ENCODE data around the gene CCL23.
"Not testable (repeated sequence)": the region's sequence is repeated elsewhere in the genome, so short reads cannot be mapped to it uniquely, and the experiment has no call there.

CCL23 gene

DNA sequence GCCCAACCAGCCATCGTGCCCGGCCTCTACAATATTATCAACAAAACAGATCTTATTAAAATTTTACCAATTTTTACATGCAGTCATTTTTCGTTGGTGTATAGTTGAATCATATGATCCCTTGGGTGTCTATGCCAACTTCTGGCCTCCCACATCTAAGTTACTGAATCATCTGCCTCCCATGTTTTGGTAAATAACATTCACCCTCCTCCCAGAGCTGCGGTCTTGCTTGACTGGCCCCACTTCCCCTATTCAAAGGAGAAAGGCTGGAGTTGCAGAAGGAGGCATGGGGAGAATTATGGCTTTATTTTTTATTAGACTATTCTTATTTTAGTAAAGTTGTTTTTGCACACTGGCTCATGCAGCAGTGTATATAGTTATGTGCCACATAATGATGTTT lies 18.5 kb upstream of the CCL23 start:
- H3K27me3 ChIP-seq (ENCODE audit: control insufficient read depth in 1 of 2, insufficient read depth in 2 of 2, low read length in 2 of 2) = no peaks in the 10 kb centered on the region
- peaks cover 17 to 37% of the 10 kb centered on the region in 2 donors for H3K4me1 ChIP-seq (ENCODE audit: control insufficient read depth in 1 of 2, insufficient read depth in 2 of 2, low read length in 2 of 2)
- no peak overlapping the region for H3K4me3 ChIP-seq (ENCODE audit: low read depth in 1 of 2, low read length in 2 of 2)
- H3K27ac ChIP-seq (ENCODE audit: low read depth, low read length) = no peak overlapping the region
- H3K36me3 ChIP-seq (ENCODE audit: control insufficient read depth in 1 of 2, insufficient read depth in 2 of 2, low read length in 2 of 2) = no peaks in the 10 kb centered on the region
- no peaks in the 10 kb centered on the region for H3K9me3 ChIP-seq (ENCODE audit: control insufficient read depth in 1 of 2, low read length in 2 of 2)
- H3K9ac ChIP-seq (ENCODE audit: low read depth in 1 of 2, low read length in 2 of 2) = no peak overlapping the region

GRCh38 chr17:36034127-36034526 lies 16.4 kb upstream of the CCL23 start:
- Histone ChIP-seq H3K9ac (ENCODE audit: low read depth in 1 of 2, low read length in 2 of 2) (no peak overlapping the region), H3K27ac (ENCODE audit: low read depth, low read length) (no peak overlapping the region), H3K9me3 (ENCODE audit: control insufficient read depth in 1 of 2, low read length in 2 of 2) (no peaks in the 10 kb centered on the region), H3K4me1 (ENCODE audit: control insufficient read depth in 1 of 2, insufficient read depth in 2 of 2, low read length in 2 of 2) (peaks cover 31 to 53% of the 10 kb centered on the region in 2 donors), H3K36me3 (ENCODE audit: control insufficient read depth in 1 of 2, insufficient read depth in 2 of 2, low read length in 2 of 2) (no peaks in the 10 kb centered on the region), H3K27me3 (ENCODE audit: control insufficient read depth in 1 of 2, insufficient read depth in 2 of 2, low read length in 2 of 2) (no peaks in the 10 kb centered on the region), H3K4me3 (ENCODE audit: low read depth in 1 of 2, low read length in 2 of 2) (no peak overlapping the region)

DNA sequence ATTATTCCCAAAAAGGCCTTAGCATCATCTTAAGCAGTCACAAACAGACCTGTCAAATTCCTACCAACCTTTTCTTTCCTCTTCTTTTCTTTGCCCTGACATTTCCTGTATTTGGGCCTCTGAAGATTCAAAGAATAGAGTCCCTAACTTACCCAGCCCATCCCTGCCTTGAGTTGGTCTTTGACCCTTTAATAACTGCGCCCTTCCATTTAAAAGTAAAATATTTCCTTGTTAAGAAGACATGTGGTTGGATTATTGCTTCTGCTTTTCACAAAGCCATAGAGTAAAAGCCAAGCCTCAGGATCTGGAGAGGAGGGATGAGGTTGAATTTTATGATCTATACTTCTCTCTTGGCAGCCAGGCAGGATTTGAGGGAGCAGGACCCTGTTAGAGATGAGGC lies 13.2 kb upstream of the CCL23 start:
- Histone ChIP-seq H3K9ac (ENCODE audit: low read depth in 1 of 2, low read length in 2 of 2) (no peak overlapping the region), H3K36me3 (ENCODE audit: control insufficient read depth in 1 of 2, insufficient read depth in 2 of 2, low read length in 2 of 2) (no peaks in the 10 kb centered on the region), H3K4me3 (ENCODE audit: low read depth in 1 of 2, low read length in 2 of 2) (no peak overlapping the region), H3K9me3 (ENCODE audit: control insufficient read depth in 1 of 2, low read length in 2 of 2) (no peaks in the 10 kb centered on the region), H3K4me1 (ENCODE audit: control insufficient read depth in 1 of 2, insufficient read depth in 2 of 2, low read length in 2 of 2) (peaks cover 31 to 53% of the 10 kb centered on the region in 2 donors), H3K27me3 (ENCODE audit: control insufficient read depth in 1 of 2, insufficient read depth in 2 of 2, low read length in 2 of 2) (no peaks in the 10 kb centered on the region), H3K27ac (ENCODE audit: low read depth, low read length) (no peak overlapping the region)

DNA sequence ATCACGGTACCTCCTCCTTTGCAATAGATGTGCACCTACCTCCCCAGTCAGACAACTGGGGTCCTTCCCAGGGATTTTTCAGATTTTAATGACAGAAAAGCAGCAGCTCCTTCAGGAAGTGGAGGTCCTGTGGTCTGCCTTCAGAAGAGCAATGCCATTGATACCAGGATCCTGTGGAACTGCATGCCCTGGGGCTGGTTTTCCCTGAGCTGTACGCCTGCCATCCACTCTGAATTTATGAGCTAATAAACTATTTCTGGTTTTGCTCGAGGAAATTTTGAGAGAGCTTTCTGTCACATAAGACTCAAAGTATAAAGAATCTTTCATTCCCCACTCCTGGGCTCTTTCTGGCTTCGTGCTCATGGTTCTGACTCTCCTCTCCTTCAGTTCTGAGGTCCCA lies 10.0 kb upstream of the CCL23 start:
- Histone ChIP-seq H3K9me3 (ENCODE audit: control insufficient read depth in 1 of 2, low read length in 2 of 2) (no peaks in the 10 kb centered on the region), H3K4me3 (ENCODE audit: low read depth in 1 of 2, low read length in 2 of 2) (no peak overlapping the region), H3K36me3 (ENCODE audit: control insufficient read depth in 1 of 2, insufficient read depth in 2 of 2, low read length in 2 of 2) (no peaks in the 10 kb centered on the region), H3K9ac (ENCODE audit: low read depth in 1 of 2, low read length in 2 of 2) (no peak overlapping the region), H3K27me3 (ENCODE audit: control insufficient read depth in 1 of 2, insufficient read depth in 2 of 2, low read length in 2 of 2) (no peaks in the 10 kb centered on the region), H3K27ac (ENCODE audit: low read depth, low read length) (no peak overlapping the region), H3K4me1 (ENCODE audit: control insufficient read depth in 1 of 2, insufficient read depth in 2 of 2, low read length in 2 of 2) (peaks cover 20 to 31% of the 10 kb centered on the region in 2 donors)

DNA sequence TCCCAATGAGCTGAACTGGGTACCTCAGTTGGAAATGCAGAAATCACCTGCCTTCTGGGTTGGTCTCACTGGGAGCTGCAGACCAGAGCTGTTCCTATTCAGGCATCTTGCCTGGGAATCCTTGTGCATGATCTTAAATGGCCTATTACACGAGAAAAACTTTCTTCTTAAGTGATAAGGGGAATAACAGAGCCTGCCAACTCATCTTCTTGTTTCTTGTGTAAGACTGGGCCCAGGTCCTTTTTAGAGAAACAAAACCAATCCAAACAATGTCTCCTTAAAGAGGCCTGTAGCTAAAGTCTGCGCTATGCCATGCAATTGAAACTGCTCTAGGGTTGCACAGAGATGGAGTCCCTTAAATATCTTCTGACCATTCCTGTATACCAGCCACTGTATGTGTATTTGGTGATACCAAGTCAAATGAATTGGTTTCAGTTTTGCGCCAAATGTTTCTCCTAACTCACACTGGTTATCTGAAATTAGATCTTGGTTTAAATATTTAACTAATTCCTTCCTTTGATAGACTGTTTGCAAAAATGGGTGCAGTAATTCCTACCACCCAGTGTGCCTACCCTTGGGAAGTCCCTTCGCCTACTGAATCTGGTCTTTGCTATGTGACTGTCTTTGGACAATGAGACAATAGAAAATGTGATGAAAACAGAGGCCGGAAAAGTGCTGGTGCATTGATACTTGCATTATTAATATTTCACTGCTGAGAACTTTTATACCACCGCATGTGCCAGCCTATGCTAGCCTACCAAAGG lies 6.5 kb upstream of the CCL23 start:
- no peaks in the 10 kb centered on the region for H3K36me3 ChIP-seq (ENCODE audit: control insufficient read depth in 1 of 2, insufficient read depth in 2 of 2, low read length in 2 of 2)
- H3K27ac ChIP-seq (ENCODE audit: low read depth, low read length) = no peak overlapping the region
- H3K9ac ChIP-seq (ENCODE audit: low read depth in 1 of 2, low read length in 2 of 2) = no peak overlapping the region
- H3K4me3 ChIP-seq (ENCODE audit: low read depth in 1 of 2, low read length in 2 of 2) = no peak overlapping the region
- no peaks in the 10 kb centered on the region for H3K9me3 ChIP-seq (ENCODE audit: control insufficient read depth in 1 of 2, low read length in 2 of 2)
- H3K27me3 ChIP-seq (ENCODE audit: control insufficient read depth in 1 of 2, insufficient read depth in 2 of 2, low read length in 2 of 2) = no peaks in the 10 kb centered on the region
- no peaks in the 10 kb centered on the region for H3K4me1 ChIP-seq (ENCODE audit: control insufficient read depth in 1 of 2, insufficient read depth in 2 of 2, low read length in 2 of 2)

DNA sequence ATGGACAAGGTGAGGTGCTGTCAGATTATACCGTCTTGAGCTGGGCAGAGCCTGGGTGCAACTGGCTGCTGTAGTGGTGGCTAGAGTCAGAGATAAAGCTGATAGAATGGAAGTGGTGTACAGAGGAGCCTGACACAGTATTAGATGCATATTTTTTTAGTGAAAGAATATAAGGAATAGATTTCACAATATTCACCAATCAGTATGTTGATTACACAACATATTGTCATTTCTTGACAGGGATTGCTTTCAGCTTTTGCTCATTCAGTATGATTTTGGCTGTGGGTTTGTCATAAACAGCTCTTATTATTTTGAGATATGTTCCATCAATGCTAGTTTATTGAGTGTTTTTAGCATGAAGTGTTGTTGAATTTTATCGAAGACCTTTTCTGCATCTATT lies 1.7 kb upstream of the CCL23 start:
- no peak overlapping the region for H3K4me3 ChIP-seq (ENCODE audit: low read depth in 1 of 2, low read length in 2 of 2)
- H3K4me1 ChIP-seq (ENCODE audit: control insufficient read depth in 1 of 2, insufficient read depth in 2 of 2, low read length in 2 of 2) = no peaks in the 10 kb centered on the region
- no peaks in the 10 kb centered on the region for H3K36me3 ChIP-seq (ENCODE audit: control insufficient read depth in 1 of 2, insufficient read depth in 2 of 2, low read length in 2 of 2)
- no peak overlapping the region for H3K9ac ChIP-seq (ENCODE audit: low read depth in 1 of 2, low read length in 2 of 2)
- no peaks in the 10 kb centered on the region for H3K27me3 ChIP-seq (ENCODE audit: control insufficient read depth in 1 of 2, insufficient read depth in 2 of 2, low read length in 2 of 2)
- no peak overlapping the region for H3K27ac ChIP-seq (ENCODE audit: low read depth, low read length)
- H3K9me3 ChIP-seq (ENCODE audit: control insufficient read depth in 1 of 2, low read length in 2 of 2) = no peaks in the 10 kb centered on the region

- no peak overlapping the region for H3K4me3 ChIP-seq (ENCODE audit: low read depth in 1 of 2, low read length in 2 of 2)
- H3K9ac ChIP-seq (ENCODE audit: low read depth in 1 of 2, low read length in 2 of 2) = no peak overlapping the region
- no peaks in the 10 kb centered on the region for H3K36me3 ChIP-seq (ENCODE audit: control insufficient read depth in 1 of 2, insufficient read depth in 2 of 2, low read length in 2 of 2)
- no peaks in the 10 kb centered on the region for H3K4me1 ChIP-seq (ENCODE audit: control insufficient read depth in 1 of 2, insufficient read depth in 2 of 2, low read length in 2 of 2)
- no peaks in the 10 kb centered on the region for H3K27me3 ChIP-seq (ENCODE audit: control insufficient read depth in 1 of 2, insufficient read depth in 2 of 2, low read length in 2 of 2)
- no peak overlapping the region for H3K27ac ChIP-seq (ENCODE audit: low read depth, low read length)
- H3K9me3 ChIP-seq (ENCODE audit: control insufficient read depth in 1 of 2, low read length in 2 of 2) = no peaks in the 10 kb centered on the region
Observed at GRCh38 chr17:36016555-36016954, 1.2 kb downstream of the CCL23 start.

DNA sequence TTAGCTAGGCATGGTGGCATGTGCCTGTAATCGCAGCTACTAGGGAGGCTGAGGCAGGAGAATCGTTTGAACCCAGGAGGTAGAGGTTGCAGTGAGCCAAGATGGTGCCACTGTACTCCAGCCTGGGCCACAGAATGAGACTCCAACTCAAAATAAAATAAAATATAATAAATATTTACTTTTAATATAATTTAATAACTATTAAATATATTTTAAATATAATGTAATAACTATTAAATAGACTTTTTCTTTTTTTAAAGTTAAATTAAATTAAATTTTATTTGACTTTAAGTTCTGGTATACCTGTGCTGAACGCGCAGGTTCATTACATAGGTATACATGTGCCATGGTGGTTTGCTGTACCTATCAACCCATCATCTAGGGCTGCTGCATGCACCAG lies 1.9 kb downstream of the CCL23 start:
- not testable (repeated sequence) for H3K36me3 ChIP-seq (ENCODE audit: control insufficient read depth in 1 of 2, insufficient read depth in 2 of 2, low read length in 2 of 2); H3K4me3 ChIP-seq (ENCODE audit: low read depth in 1 of 2, low read length in 2 of 2); H3K4me1 ChIP-seq (ENCODE audit: control insufficient read depth in 1 of 2, insufficient read depth in 2 of 2, low read length in 2 of 2); H3K27ac ChIP-seq (ENCODE audit: low read depth, low read length); H3K9ac ChIP-seq (ENCODE audit: low read depth in 1 of 2, low read length in 2 of 2); H3K27me3 ChIP-seq (ENCODE audit: control insufficient read depth in 1 of 2, insufficient read depth in 2 of 2, low read length in 2 of 2); H3K9me3 ChIP-seq (ENCODE audit: control insufficient read depth in 1 of 2, low read length in 2 of 2)

DNA sequence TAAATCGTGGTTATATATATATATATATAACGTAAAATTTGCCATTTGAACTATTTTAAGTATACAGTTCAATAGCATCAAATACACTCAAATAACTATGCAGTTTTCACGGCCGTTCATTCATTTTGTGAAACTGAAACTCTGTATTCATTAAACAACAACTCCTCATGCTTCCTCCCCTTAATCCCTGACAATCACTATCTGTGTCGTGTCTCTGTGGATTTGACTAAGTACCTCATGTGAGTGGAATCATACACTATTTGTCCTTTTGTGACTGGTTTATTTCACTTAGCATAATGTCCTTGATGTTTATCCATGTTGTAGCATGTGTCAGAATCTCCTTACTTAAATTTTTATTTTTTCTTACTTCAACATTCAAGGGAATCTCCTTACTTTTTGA lies 2.8 kb downstream of the CCL23 start:
- no peaks in the 10 kb centered on the region for H3K36me3 ChIP-seq (ENCODE audit: control insufficient read depth in 1 of 2, insufficient read depth in 2 of 2, low read length in 2 of 2)
- H3K27ac ChIP-seq (ENCODE audit: low read depth, low read length) = no peak overlapping the region
- H3K4me1 ChIP-seq (ENCODE audit: control insufficient read depth in 1 of 2, insufficient read depth in 2 of 2, low read length in 2 of 2) = no peaks in the 10 kb centered on the region

GRCh38 chr17:36011201-36011600 lies 6.6 kb downstream of the CCL23 start:
- Histone ChIP-seq H3K36me3 (ENCODE audit: control insufficient read depth in 1 of 2, insufficient read depth in 2 of 2, low read length in 2 of 2) (no peaks in the 10 kb centered on the region), H3K4me3 (ENCODE audit: low read depth in 1 of 2, low read length in 2 of 2) (no peak overlapping the region), H3K27ac (ENCODE audit: low read depth, low read length) (no peak overlapping the region), H3K4me1 (ENCODE audit: control insufficient read depth in 1 of 2, insufficient read depth in 2 of 2, low read length in 2 of 2) (peaks cover 0 to 7% of the 10 kb centered on the region in 2 donors), H3K9me3 (ENCODE audit: control insufficient read depth in 1 of 2, low read length in 2 of 2) (peaks cover 5 to 6% of the 10 kb centered on the region in 2 donors), H3K9ac (ENCODE audit: low read depth in 1 of 2, low read length in 2 of 2) (no peak overlapping the region), H3K27me3 (ENCODE audit: control insufficient read depth in 1 of 2, insufficient read depth in 2 of 2, low read length in 2 of 2) (no peaks in the 10 kb centered on the region)

More for the DNA sequence above, 2.8 kb downstream of the CCL23 start:
- no peaks in the 10 kb centered on the region for H3K27me3 ChIP-seq (ENCODE audit: control insufficient read depth in 1 of 2, insufficient read depth in 2 of 2, low read length in 2 of 2)
- no peak overlapping the region for H3K4me3 ChIP-seq (ENCODE audit: low read depth in 1 of 2, low read length in 2 of 2)
- no peak overlapping the region for H3K9ac ChIP-seq (ENCODE audit: low read depth in 1 of 2, low read length in 2 of 2)
- H3K9me3 ChIP-seq (ENCODE audit: control insufficient read depth in 1 of 2, low read length in 2 of 2) = no peaks in the 10 kb centered on the region
